ENCODE measurements around the gene ZNF800.

The ZNF800 gene

DNA sequence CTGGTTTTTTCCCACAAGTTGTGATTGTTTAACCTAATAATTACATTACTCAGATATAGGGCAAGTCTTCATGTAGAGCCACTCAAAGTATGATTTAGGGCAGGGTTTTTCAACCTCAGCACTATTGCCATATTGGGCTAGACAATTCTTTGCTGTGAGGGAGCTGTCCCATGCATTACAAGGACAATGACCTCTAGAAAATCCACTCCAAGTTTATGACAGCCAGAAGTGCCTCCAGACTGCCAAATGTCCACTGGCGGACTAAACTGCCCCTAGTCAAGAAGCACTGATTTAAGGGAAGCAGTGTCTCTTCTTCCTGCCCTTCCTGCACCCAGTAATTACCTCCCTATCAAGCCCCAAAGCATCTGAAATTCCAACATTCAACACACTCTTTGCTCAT, 54.4 kb downstream of the ZNF800 start:
- DNase-seq (ENCODE audit: extremely low read depth, low read depth) = no peak
- TF ChIP-seq, protein P1, sequence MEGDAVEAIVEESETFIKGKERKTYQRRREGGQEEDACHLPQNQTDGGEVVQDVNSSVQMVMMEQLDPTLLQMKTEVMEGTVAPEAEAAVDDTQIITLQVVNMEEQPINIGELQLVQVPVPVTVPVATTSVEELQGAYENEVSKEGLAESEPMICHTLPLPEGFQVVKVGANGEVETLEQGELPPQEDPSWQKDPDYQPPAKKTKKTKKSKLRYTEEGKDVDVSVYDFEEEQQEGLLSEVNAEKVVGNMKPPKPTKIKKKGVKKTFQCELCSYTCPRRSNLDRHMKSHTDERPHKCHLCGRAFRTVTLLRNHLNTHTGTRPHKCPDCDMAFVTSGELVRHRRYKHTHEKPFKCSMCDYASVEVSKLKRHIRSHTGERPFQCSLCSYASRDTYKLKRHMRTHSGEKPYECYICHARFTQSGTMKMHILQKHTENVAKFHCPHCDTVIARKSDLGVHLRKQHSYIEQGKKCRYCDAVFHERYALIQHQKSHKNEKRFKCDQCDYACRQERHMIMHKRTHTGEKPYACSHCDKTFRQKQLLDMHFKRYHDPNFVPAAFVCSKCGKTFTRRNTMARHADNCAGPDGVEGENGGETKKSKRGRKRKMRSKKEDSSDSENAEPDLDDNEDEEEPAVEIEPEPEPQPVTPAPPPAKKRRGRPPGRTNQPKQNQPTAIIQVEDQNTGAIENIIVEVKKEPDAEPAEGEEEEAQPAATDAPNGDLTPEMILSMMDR (IDR thresholded peaks at IDR 0.05; ENCODE audit: low read depth, low read length, missing control alignments) = no peak
- no peak overlapping the region for H3K4me3 ChIP-seq (replicated peaks; ENCODE audit: low read depth, low read length)

DNA sequence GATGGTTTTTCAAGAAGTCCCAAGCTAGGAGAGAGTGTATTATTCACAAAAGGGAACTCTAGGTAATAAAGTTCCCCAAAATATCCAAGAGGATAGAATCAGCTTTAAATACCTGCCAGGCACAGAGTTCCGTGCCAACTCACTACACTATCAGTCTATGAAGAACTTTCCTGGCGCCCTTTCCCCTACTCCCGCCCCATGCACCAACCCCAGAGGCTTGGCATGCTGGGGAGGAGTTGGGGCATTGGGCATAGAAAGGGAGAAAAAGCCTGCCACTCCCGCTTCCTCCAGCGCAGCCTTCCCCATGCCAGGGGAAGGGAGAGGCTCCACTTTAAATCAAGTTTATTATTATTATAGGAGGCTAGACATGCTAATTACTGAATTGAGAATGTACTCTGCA, 54.9 kb downstream of the ZNF800 start:
- no peak for DNase-seq (ENCODE audit: extremely low read depth, low read depth)

DNA sequence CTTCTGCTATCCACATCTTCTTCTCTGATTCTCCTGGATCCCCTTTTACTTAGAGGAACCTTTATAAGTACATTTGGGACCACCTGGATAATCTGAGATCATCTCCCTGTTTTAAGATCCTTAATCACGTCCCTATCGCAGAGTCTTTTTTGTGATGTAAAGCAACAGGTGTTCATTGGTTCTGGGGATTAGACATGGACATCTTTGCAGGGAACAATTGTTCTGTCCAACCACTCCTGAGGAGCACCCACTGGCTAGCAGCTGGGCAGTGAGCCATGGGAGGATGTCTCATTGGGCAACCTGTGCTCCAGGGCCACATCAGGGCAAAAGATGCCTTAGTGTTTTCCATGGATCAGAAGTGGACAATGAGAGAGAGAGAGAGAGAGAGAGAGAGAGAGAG, 56.0 kb downstream of the ZNF800 start:
- no peak overlapping the region for H3K4me3 ChIP-seq (replicated peaks; ENCODE audit: low read depth, low read length)
- TF ChIP-seq, protein P1 (IDR thresholded peaks at IDR 0.05; ENCODE audit: low read depth, low read length, missing control alignments) = no peak
- no peak for DNase-seq (ENCODE audit: extremely low read depth, low read depth)

More for the DNA sequence above, 54.9 kb downstream of the ZNF800 start:
- H3K4me3 ChIP-seq (replicated peaks; ENCODE audit: low read depth, low read length) = no peak overlapping the region
- TF ChIP-seq, protein P1 (IDR thresholded peaks at IDR 0.05; ENCODE audit: low read depth, low read length, missing control alignments) = no peak

- no peak for DNase-seq (ENCODE audit: extremely low read depth, low read depth)
- H3K4me3 ChIP-seq (replicated peaks; ENCODE audit: low read depth, low read length) = no peak overlapping the region
- TF ChIP-seq, protein P1 (IDR thresholded peaks at IDR 0.05; ENCODE audit: low read depth, low read length, missing control alignments) = no peak
Measured at GRCh38 chr7:127332880-127333279, 59.6 kb downstream of the ZNF800 start.

GRCh38 chr7:127330070-127330469, 62.4 kb downstream of the ZNF800 start:
- TF ChIP-seq, protein P1 (IDR thresholded peaks at IDR 0.05; ENCODE audit: low read depth, low read length, missing control alignments) = no peak
- DNase-seq (ENCODE audit: extremely low read depth, low read depth) = no peak
- no peak overlapping the region for H3K4me3 ChIP-seq (replicated peaks; ENCODE audit: low read depth, low read length)

GRCh38 chr7:127322832-127323493, 69.5 kb downstream of the ZNF800 start:
- TF ChIP-seq, protein P1 (IDR thresholded peaks at IDR 0.05; ENCODE audit: low read depth, low read length, missing control alignments) = no peak
- DNase-seq (ENCODE audit: extremely low read depth, low read depth) = no peak
- no peak overlapping the region for H3K4me3 ChIP-seq (replicated peaks; ENCODE audit: low read depth, low read length)

DNA sequence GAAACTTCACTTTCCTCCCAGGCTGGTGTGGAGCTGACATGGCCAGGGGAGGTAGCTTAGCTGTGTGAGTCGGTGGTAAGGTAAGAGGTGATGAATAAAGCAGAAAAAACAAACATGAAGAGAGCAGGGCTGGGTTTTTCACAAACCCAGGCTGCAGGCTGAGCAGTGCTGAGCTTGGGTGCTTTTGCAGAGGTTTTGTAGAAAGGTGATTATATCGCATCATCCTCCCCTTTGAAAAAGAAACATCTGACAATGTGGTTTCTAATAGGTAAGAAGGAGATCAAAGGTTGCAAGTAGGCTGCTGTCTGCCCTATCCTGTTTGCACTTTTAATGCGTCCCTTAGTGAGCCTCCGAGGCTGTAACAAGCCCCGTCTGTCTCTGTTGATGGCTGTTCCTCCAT, 70.2 kb downstream of the ZNF800 start:
- TF ChIP-seq, protein P1 (IDR thresholded peaks at IDR 0.05; ENCODE audit: low read depth, low read length, missing control alignments) = no peak
- no peak for DNase-seq (ENCODE audit: extremely low read depth, low read depth)

More for the DNA sequence above, 70.2 kb downstream of the ZNF800 start:
- H3K4me3 ChIP-seq (replicated peaks; ENCODE audit: low read depth, low read length) = no peak overlapping the region

Data from HFF-Myc (cell line).